Measurements from ENCODE around the gene DNM1.
"Not testable (repeated sequence)": the region's sequence is repeated elsewhere in the genome, so short reads cannot be mapped to it uniquely, and the experiment has no call there.

- not testable (repeated sequence) for TF ChIP-seq CTCF, POLR2A (IDR thresholded peaks at IDR 0.05)
Measured at GRCh38 chr9:128230897-128231296, 27.7 kb downstream of the DNM1 start.
